ENCODE data around the gene SURF1. TPM values are rescaled to one million over a fixed set of nuclear protein-coding genes. Genes with fewer than 3 reads are reported as not detected.

The SURF1 gene
- total and polyA plus RNA-seq, 9 of the 15 experiments (the other 6 are each of a cell fraction or from before 2014, with no cell fraction given), result 16.1 to 31.3 (median 20.9) TPM

GRCh38 chr9:133397895-133398294, 41.6 kb upstream of the SURF1 start:
- no peaks in the 10 kb centered on the region for H3K79me2 ChIP-seq (ENCODE audit: control insufficient read depth, insufficient read depth, low read length)
- TF ChIP-seq POLR2G (IDR thresholded peaks at IDR 0.05; ENCODE audit: low read depth, low read length), result peak; percentile 51; the same call in 1 of the 2 replicates
- TF ChIP-seq BRCA1 (IDR thresholded peaks at IDR 0.05), result no peak
- TF ChIP-seq BRCA1 (CRISPR knock-in tag; IDR thresholded peaks at IDR 0.05), result no peak
- intact Hi-C loops (cut with micrococcal nuclease), result no loop called here
- 0 out of 4 replicates have a peak overlapping the region, but pooled peaks of 1 of the 2 experiments have one; percentile 2 for H3K9ac ChIP-seq (ENCODE audit: insufficient read depth in 1 of 2, low read depth in 2 of 2, low read length in 2 of 2)
- no peak overlapping the region for H3K27ac ChIP-seq (ENCODE audit: extremely low read depth, low read depth, low read length)
- peaks cover 15 to 38% of the 10 kb centered on the region in 2 experiments; a peak in 3 of 5 replicates for H3K27me3 ChIP-seq (ENCODE audit: control insufficient read depth in 2 of 2, insufficient read depth in 2 of 2, low read length in 2 of 2)
- DNase-seq (ENCODE audit: extremely low read depth in 1 of 4, low spot score in 3 of 4) (no peak), FAIRE-seq (no peak), ATAC-seq (peak; percentile 21)
- no peak overlapping the region for H3K4me3 ChIP-seq
- peaks cover 9% of the 10 kb centered on the region; the same call in 1 of the 2 replicates for H4K20me1 ChIP-seq (replicated peaks; ENCODE audit: control insufficient read depth, insufficient read depth, low read length)
- H3K9me1 ChIP-seq (ENCODE audit: control insufficient read depth, insufficient read depth, low read length), result peaks cover 2% of the 10 kb centered on the region
- ChIA-PET POLR2A (interaction anchor here (0.6 to 2.1 kb wide), 3 partner anchors 11 to 115 kb away, joined by 3 to 7 read pairs (median 4); no protein-coding TSS in a partner anchor), CTCF (ENCODE audit: low intra/inter-chr PET ratio) (interaction anchor here (1.2 kb wide), 1 partner anchor 88 kb away, joined by 3 read pairs; no protein-coding TSS in a partner anchor)
- in situ Hi-C loops (cut with MboI), result no loop called here
- BruUV-seq (replicated peaks), result no TSS peak
- H3K4me1 ChIP-seq (replicated peaks in 1 of 2; ENCODE audit: control insufficient read depth in 2 of 2, insufficient read depth in 2 of 2, low read length in 2 of 2), result peaks cover 0 to 13% of the 10 kb centered on the region in 2 experiments; a peak in 2 of 5 replicates
- no peaks in the 10 kb centered on the region for H3K9me3 ChIP-seq (replicated peaks; ENCODE audit: control insufficient read depth, insufficient read depth, low read depth, low read length)
- H3K36me3 ChIP-seq (ENCODE audit: control insufficient read depth, insufficient read depth, low read length), result peaks cover 4% of the 10 kb centered on the region; the same call in 1 of the 3 replicates
- WGBS (ENCODE audit: insufficient coverage, low coverage, missing lambda C conversion rate), result 7% methylated on average over 9 of the region's 9 CpGs
- no peak overlapping the region for H2AFZ ChIP-seq (ENCODE audit: low read depth, low read length)
- no peak overlapping the region for H3K4me2 ChIP-seq (ENCODE audit: insufficient read depth, low read length)

- intact Hi-C loops (cut with micrococcal nuclease), result no loop called here
- DNase-seq (ENCODE audit: extremely low read depth in 1 of 4, low spot score in 3 of 4), result no peak
- H3K9me3 ChIP-seq (replicated peaks; ENCODE audit: control insufficient read depth, insufficient read depth, low read depth, low read length), result no peaks in the 10 kb centered on the region
Observed at GRCh38 chr9:133397370-133397769, 41.1 kb upstream of the SURF1 start.

More at GRCh38 chr9:133397370-133397769, 41.1 kb upstream of the SURF1 start:
- Histone ChIP-seq H2AFZ (ENCODE audit: low read depth, low read length) (no peak overlapping the region), H3K79me2 (ENCODE audit: control insufficient read depth, insufficient read depth, low read length) (no peaks in the 10 kb centered on the region), H3K4me2 (ENCODE audit: insufficient read depth, low read length) (no peak overlapping the region), H3K9me1 (ENCODE audit: control insufficient read depth, insufficient read depth, low read length) (peaks cover 2% of the 10 kb centered on the region), H3K36me3 (ENCODE audit: control insufficient read depth, insufficient read depth, low read length) (peaks cover 4% of the 10 kb centered on the region; the same call in 1 of the 3 replicates), H3K27ac (ENCODE audit: extremely low read depth, low read depth, low read length) (no peak overlapping the region), H3K4me3 (no peak overlapping the region), H3K4me1 (replicated peaks in 1 of 2; ENCODE audit: control insufficient read depth in 2 of 2, insufficient read depth in 2 of 2, low read length in 2 of 2) (peaks cover 0 to 9% of the 10 kb centered on the region in 2 experiments; a peak in 2 of 5 replicates), H4K20me1 (replicated peaks; ENCODE audit: control insufficient read depth, insufficient read depth, low read length) (peaks cover 9% of the 10 kb centered on the region; the same call in 1 of the 2 replicates), H3K9ac (ENCODE audit: insufficient read depth in 1 of 2, low read depth in 2 of 2, low read length in 2 of 2) (no peak overlapping the region), H3K27me3 (ENCODE audit: control insufficient read depth in 2 of 2, insufficient read depth in 2 of 2, low read length in 2 of 2) (peaks cover 15 to 38% of the 10 kb centered on the region in 2 experiments; a peak in 3 of 5 replicates)
- BruUV-seq (replicated peaks), result no TSS peak
- ATAC-seq (no peak), FAIRE-seq (no peak)
- WGBS (ENCODE audit: insufficient coverage, low coverage, missing lambda C conversion rate), result 10% methylated on average over 6 of the region's 6 CpGs
- POLR2A ChIA-PET, result interaction anchor here (1.2 to 2.1 kb wide), 2 partner anchors 11 to 20 kb away, joined by 4 to 7 read pairs; no protein-coding TSS in a partner anchor
- TF ChIP-seq THRB (CRISPR knock-in tag; conservative IDR thresholded peaks at IDR 0.05) (0 out of 2 replicates have a peak, but pooled peaks have one; percentile 15), ZNF395 (CRISPR knock-in tag; IDR thresholded peaks at IDR 0.05) (no peak), ZNF408 (CRISPR knock-in tag; IDR thresholded peaks at IDR 0.05; ENCODE audit: low read depth) (no peak), NRF1 (conservative IDR thresholded peaks at IDR 0.05 in 1 of 2, IDR thresholded peaks at IDR 0.05 in 1 of 2) (0 out of 4 replicates have a peak, but pooled peaks of 1 of the 2 experiments have one; percentile 0)
- in situ Hi-C loops (cut with MboI), result no loop called here
- CTCF ChIA-PET (ENCODE audit: low intra/inter-chr PET ratio), result interaction anchor here (1.2 kb wide), 1 partner anchor 88 kb away, joined by 3 read pairs; no protein-coding TSS in a partner anchor
